NB4 (cell line): ENCODE results near the gene CPN2.

Experiments used
- DNase-seq: peaks from one replicate; pipeline ENCODE4 v3.0.0; 2010; ENCODE audit warnings: low read depth
- H3K4me3 ChIP-seq: one replicate; pipeline ENCODE4 v1.5.1; 2011; ENCODE audit warnings: mild to moderate bottlenecking, low read depth, low read length, moderate library complexity
- MYC ChIP-seq: IDR thresholded peaks from 2 replicates; pipeline ENCODE4 v1.6.1; 2011; ENCODE audit warnings: low read depth, low read length
- POLR2A ChIP-seq: IDR thresholded peaks from 2 replicates; pipeline ENCODE4 v1.6.1; 2011; ENCODE audit warnings: mild to moderate bottlenecking; ENCODE audit not compliant: insufficient read length; ENCODE audit errors: extremely low read depth
- TF ChIP-seq, protein P1 (sequence below): IDR thresholded peaks from 2 replicates; pipeline ENCODE4 v1.6.1; 2011; ENCODE audit warnings: low read depth, low read length
- TF ChIP-seq, protein P2 (sequence below): IDR thresholded peaks from one replicate; pipeline ENCODE4 v1.5.1; 2012; ENCODE audit warnings: low read depth, low read length

Gene CPN2

DNA sequence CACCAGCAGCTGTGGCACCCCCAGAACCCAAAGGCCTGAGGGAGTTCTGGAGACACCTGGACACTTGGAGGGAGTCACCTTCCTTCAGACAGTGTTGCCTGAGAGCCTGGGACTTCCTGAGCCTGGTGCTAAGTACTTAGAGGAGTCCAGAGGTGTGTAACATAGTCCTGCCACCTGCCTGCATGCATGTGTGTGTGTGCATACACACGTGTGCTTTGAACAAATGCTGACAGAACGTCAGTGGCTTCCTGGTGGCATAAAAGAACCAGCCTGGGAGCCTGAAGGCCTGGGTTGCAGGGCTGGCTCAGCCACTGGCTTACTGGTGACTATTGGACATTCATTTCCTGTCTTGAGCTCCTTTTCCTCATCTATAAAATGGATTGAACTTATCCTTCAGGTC is 3.2 kb upstream of the CPN2 start:
- no peak for TF ChIP-seq MYC
- TF ChIP-seq, protein P1, sequence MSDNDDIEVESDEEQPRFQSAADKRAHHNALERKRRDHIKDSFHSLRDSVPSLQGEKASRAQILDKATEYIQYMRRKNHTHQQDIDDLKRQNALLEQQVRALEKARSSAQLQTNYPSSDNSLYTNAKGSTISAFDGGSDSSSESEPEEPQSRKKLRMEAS: no peak
- TF ChIP-seq, protein P2, sequence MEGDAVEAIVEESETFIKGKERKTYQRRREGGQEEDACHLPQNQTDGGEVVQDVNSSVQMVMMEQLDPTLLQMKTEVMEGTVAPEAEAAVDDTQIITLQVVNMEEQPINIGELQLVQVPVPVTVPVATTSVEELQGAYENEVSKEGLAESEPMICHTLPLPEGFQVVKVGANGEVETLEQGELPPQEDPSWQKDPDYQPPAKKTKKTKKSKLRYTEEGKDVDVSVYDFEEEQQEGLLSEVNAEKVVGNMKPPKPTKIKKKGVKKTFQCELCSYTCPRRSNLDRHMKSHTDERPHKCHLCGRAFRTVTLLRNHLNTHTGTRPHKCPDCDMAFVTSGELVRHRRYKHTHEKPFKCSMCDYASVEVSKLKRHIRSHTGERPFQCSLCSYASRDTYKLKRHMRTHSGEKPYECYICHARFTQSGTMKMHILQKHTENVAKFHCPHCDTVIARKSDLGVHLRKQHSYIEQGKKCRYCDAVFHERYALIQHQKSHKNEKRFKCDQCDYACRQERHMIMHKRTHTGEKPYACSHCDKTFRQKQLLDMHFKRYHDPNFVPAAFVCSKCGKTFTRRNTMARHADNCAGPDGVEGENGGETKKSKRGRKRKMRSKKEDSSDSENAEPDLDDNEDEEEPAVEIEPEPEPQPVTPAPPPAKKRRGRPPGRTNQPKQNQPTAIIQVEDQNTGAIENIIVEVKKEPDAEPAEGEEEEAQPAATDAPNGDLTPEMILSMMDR: no peak
- no peak for TF ChIP-seq POLR2A
- H3K4me3 ChIP-seq: no peak overlapping the region
- no peak for DNase-seq

DNA sequence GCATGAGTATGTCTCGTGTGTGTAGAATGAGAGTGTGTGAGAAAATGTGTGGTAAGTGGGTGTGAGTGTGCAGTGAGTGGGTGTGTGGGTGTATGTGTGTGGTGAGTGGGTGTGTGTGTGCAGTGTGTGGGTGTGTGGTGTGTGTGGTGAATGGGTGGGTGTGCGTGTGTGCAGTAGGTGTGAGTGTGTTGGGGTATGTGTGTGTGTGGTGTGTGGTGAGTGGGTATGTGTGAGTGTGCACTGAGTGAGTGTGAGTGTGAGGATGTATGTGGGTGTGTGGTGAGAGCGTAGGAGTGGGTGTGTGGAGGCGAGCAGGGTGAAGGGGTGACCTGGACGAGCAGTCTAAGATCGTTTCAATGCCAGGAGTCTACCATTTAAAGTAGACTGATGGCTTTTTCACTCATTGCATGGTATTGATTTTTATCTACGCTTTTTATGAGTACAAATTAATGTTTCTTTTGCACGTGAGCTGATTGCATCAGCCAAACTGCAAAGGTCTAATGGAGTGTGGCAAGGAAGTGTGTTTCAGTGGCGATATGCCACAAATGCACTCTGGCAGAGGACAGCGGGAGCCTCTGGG is 1.6 kb upstream of the CPN2 start:
- H3K4me3 ChIP-seq: no peak overlapping the region
- TF ChIP-seq POLR2A (no peak), MYC (no peak)
- TF ChIP-seq, protein P2: no peak
- TF ChIP-seq, protein P1: no peak
- DNase-seq: no peak

DNA sequence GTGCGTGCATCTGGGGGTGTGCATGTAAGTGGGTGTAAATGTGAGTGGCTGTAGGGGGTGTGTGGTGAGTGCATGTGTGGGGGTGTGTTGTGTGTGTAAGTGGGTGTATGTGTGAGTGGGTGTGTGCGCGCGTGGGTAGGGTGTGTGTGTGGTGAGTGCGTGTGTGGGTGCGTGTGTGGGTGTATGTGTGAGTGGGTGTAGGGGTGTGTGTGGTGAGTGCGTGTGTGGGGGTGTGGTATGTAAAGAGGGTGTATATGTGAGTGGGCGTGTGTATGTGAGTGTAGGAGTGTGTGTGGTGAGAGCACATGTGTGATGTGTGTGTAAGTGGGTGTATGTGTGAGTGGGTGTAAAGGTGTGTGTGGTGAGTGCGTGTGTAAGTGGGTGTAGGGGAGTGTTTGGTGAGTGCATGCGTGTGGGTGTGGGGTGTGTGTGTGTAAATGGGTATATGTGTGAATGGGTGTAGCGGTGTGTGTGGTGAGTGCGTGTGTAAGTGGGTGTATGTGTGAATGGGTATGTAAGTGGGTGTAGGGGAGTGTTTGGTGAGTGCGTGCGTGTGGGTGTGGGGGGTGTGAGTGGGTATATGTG is 916 bp upstream of the CPN2 start:
- TF ChIP-seq, protein P1: no peak
- TF ChIP-seq MYC (no peak), POLR2A (no peak)
- TF ChIP-seq, protein P2: no peak
- DNase-seq: no peak
- no peak overlapping the region for H3K4me3 ChIP-seq

DNA sequence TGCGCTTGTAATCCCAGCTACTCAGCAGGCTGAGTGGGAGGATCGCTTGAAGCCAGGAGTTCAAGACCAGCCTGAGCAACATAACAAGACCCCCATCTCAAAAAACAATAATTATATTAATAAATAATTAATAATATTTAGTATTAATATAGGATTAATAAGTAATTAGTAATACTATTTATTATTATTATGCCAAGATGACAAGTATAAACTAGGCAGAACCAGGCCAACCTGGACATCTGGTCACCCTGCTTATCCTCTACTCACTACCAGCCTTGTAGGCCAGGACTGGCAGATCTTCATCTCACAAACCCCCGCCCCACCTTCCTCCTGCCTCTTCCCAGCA is 429 bp downstream of the CPN2 start:
- no peak overlapping the region for H3K4me3 ChIP-seq

DNA sequence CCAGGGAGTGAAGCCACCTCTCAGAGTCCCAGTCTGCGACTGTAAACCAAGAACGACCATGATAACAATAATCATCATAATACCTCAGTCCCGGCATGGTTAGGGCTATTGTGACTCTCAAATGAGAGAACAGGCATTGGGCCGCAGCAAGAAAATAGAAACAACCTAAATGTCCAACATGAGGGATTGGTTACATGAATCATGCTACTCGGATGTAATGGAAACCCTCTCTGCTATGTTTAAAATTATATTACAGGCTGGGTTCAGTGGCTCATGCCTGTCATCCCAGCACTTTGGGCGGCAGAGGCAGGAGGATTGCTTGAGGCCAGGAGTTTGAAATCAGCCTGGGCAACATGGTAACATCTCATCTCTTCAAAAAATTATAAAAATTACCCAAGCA is 2.8 kb downstream of the CPN2 start:
- TF ChIP-seq MYC (no peak), POLR2A (no peak)
- TF ChIP-seq, protein P2: no peak
- TF ChIP-seq, protein P1: no peak
- no peak for DNase-seq
- H3K4me3 ChIP-seq: no peak overlapping the region

More for the DNA sequence above, 429 bp downstream of the CPN2 start:
- no peak for TF ChIP-seq MYC
- TF ChIP-seq, protein P2: no peak
- TF ChIP-seq, protein P1: no peak
- TF ChIP-seq POLR2A: no peak
- DNase-seq: no peak

DNA sequence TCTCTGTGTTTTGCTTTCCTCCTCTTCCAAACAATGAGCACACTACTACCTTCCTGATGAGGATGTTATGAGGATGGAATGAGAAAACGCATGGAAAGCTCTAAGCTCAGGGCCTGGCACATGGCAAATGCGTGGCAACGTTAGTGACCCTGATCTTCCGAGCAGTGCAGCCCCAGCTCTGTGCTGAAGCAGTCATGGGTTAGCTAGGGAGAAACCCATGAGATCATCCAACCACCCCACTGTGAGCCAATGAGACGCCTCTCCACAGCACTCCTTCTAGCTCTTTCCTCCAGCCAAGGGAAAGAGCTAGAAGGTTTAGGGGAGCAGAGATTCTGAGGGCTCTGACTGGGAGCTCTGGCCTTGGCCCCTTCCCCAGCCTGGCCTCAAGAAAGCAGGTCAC is 4.5 kb downstream of the CPN2 start:
- no peak for DNase-seq

More for the DNA sequence above, 4.5 kb downstream of the CPN2 start:
- TF ChIP-seq, protein P1: no peak
- no peak overlapping the region for H3K4me3 ChIP-seq
